Measurements from ENCODE around the gene FGFR2. TPM values are rescaled to one million over a fixed set of nuclear protein-coding genes. Genes with fewer than 3 reads are reported as not detected.

FGFR2 gene
- total RNA-seq, 4 donors from 2014 or later, result 105 to 222 (median 155) TPM

GRCh38 chr10:121485436-121486139 is 112.7 kb downstream of the FGFR2 start:
- no peaks in the 10 kb centered on the region for H3K27me3 ChIP-seq
- no peak for DNase-seq (ENCODE audit: low spot score in 2 of 2)
- H3K4me3 ChIP-seq, result no peak overlapping the region
- H3K4me1 ChIP-seq, result peaks cover 3% of the 10 kb centered on the region
- peaks cover 36% of the 10 kb centered on the region for H3K36me3 ChIP-seq
- no peaks in the 10 kb centered on the region for H3K9me3 ChIP-seq
- 59% methylated on average over 12 of the region's 12 CpGs for WGBS
- no peak for TF ChIP-seq CTCF (IDR thresholded peaks at IDR 0.05)
- no peak for TF ChIP-seq POLR2A (IDR thresholded peaks at IDR 0.05)
- no peak for TF ChIP-seq POLR2AphosphoS5 (IDR thresholded peaks at IDR 0.05)
- no peak for TF ChIP-seq EP300 (IDR thresholded peaks at IDR 0.05)
- H3K27ac ChIP-seq, result no peak overlapping the region

DNA sequence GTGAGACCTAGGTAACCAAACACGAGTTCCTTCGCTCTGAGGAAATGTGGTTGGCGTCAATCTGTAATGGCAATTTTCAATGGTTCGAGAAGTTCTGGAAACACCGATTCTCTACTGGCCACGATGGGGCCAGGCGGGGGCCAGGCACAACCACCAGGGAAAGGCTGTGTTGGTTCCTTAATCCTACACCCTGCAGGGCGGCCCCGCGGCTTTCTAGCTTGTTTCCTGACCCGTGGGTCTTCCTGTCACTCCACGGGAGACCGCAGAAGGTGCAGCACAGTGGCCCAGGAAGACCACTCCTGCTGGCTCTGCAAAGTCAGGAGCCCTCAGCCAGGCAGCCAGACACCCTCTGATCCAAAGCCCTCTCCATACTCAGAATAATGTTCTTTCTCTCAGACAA is 113.4 kb downstream of the FGFR2 start:
- TF ChIP-seq EP300 (IDR thresholded peaks at IDR 0.05), result no peak
- no peak for TF ChIP-seq POLR2AphosphoS5 (IDR thresholded peaks at IDR 0.05)
- no peak for TF ChIP-seq POLR2A (IDR thresholded peaks at IDR 0.05)
- TF ChIP-seq CTCF (IDR thresholded peaks at IDR 0.05), result no peak
- no peak overlapping the region for H3K4me3 ChIP-seq
- H3K4me1 ChIP-seq, result no peaks in the 10 kb centered on the region
- 89% methylated on average over 13 of the region's 13 CpGs for WGBS
- DNase-seq (ENCODE audit: low spot score in 2 of 2), result no peak
- no peak overlapping the region for H3K27ac ChIP-seq
- peaks cover 39% of the 10 kb centered on the region for H3K36me3 ChIP-seq
- no peaks in the 10 kb centered on the region for H3K27me3 ChIP-seq
- H3K9me3 ChIP-seq, result no peaks in the 10 kb centered on the region

- DNase-seq (ENCODE audit: low spot score in 2 of 2), result no peak
- H3K4me3 ChIP-seq, result no peak overlapping the region
- H3K4me1 ChIP-seq, result no peaks in the 10 kb centered on the region
- 77% methylated on average over 8 of the region's 8 CpGs for WGBS
- peaks cover 39% of the 10 kb centered on the region for H3K36me3 ChIP-seq
- no peak overlapping the region for H3K27ac ChIP-seq
- H3K27me3 ChIP-seq, result no peaks in the 10 kb centered on the region
- TF ChIP-seq EP300 (IDR thresholded peaks at IDR 0.05) (no peak), POLR2A (IDR thresholded peaks at IDR 0.05) (no peak), POLR2AphosphoS5 (IDR thresholded peaks at IDR 0.05) (no peak), CTCF (IDR thresholded peaks at IDR 0.05) (no peak)
- no peaks in the 10 kb centered on the region for H3K9me3 ChIP-seq
Measured at GRCh38 chr10:121484401-121484800, 113.8 kb downstream of the FGFR2 start.

GRCh38 chr10:121481180-121481579 is 117.1 kb downstream of the FGFR2 start:
- Histone ChIP-seq H3K9me3 (no peaks in the 10 kb centered on the region), H3K4me1 (no peaks in the 10 kb centered on the region), H3K36me3 (peaks cover 34% of the 10 kb centered on the region), H3K27me3 (no peaks in the 10 kb centered on the region), H3K27ac (no peak overlapping the region), H3K4me3 (no peak overlapping the region)
- no peak for DNase-seq (ENCODE audit: low spot score in 2 of 2)
- WGBS, result 54% methylated on average over 1 of the region's 1 CpG
- no peak for TF ChIP-seq EP300 (IDR thresholded peaks at IDR 0.05)
- no peak for TF ChIP-seq CTCF (IDR thresholded peaks at IDR 0.05)
- TF ChIP-seq POLR2A (IDR thresholded peaks at IDR 0.05), result no peak
- TF ChIP-seq POLR2AphosphoS5 (IDR thresholded peaks at IDR 0.05), result no peak

DNA sequence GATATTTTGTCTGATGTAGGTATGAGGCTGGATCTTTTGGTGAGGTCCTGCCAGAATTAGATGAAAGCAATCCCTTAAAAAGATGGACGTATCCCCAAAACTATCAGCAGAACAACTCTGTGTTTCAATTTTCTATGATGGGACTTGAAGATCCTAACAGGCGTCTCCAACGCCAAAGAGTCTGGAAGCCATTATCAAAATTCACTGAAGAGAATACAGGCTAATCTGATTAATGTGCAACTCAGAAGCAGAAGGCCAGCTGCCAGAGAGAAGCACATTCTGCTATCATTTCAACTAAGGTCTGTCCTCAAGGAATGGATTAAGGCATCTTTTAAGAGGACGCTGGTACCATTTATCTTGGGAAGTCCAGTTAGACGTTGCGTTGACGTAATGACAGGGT is 119.7 kb downstream of the FGFR2 start:
- H3K36me3 ChIP-seq, result peaks cover 18% of the 10 kb centered on the region
- H3K9me3 ChIP-seq, result no peaks in the 10 kb centered on the region
- WGBS, result 70% methylated on average over 7 of the region's 7 CpGs
- no peak overlapping the region for H3K27ac ChIP-seq
- no peaks in the 10 kb centered on the region for H3K27me3 ChIP-seq
- no peak for TF ChIP-seq EP300 (IDR thresholded peaks at IDR 0.05)
- TF ChIP-seq POLR2A (IDR thresholded peaks at IDR 0.05), result no peak
- TF ChIP-seq CTCF (IDR thresholded peaks at IDR 0.05), result no peak
- no peak for TF ChIP-seq POLR2AphosphoS5 (IDR thresholded peaks at IDR 0.05)
- H3K4me1 ChIP-seq, result no peaks in the 10 kb centered on the region
- no peak for DNase-seq (ENCODE audit: low spot score in 2 of 2)
- no peak overlapping the region for H3K4me3 ChIP-seq

All from suprapubic skin (tissue), 4 donors.